BE2C (cell line): ENCODE data around the gene DHCR7.

ENCODE experiments used
- DNase-seq: peaks from one replicate; pipeline ENCODE4 v3.0.0-alpha.2; 2020
- H3K27me3 ChIP-seq: fragments of 250-450 bp; sonication (Bioruptor Pico); 2 replicates; pipeline ENCODE4 v1.5.1; 2020; ENCODE audit warnings: mild to moderate bottlenecking
- H3K36me3 ChIP-seq: fragments of 250-450 bp; sonication (Bioruptor Pico); 2 replicates; pipeline ENCODE4 v1.5.1; 2020; ENCODE audit warnings: mild to moderate bottlenecking
- H3K4me1 ChIP-seq: fragments of 250-450 bp; sonication (Bioruptor Pico); 2 replicates; pipeline ENCODE4 v1.5.1; 2020
- H3K4me3 ChIP-seq: 2 replicates; pipeline ENCODE4 v1.5.1; 2011; ENCODE audit warnings: low read depth, low read length
- H3K9me3 ChIP-seq: fragments of 250-450 bp; sonication (Bioruptor Pico); 2 replicates; pipeline ENCODE4 v1.5.1; 2020
- CTCF ChIP-seq: IDR thresholded peaks from 2 replicates; pipeline ENCODE4 v1.5.1; 2012; ENCODE audit warnings: mild to moderate bottlenecking, low read depth, low read length

The DHCR7 gene

DNA sequence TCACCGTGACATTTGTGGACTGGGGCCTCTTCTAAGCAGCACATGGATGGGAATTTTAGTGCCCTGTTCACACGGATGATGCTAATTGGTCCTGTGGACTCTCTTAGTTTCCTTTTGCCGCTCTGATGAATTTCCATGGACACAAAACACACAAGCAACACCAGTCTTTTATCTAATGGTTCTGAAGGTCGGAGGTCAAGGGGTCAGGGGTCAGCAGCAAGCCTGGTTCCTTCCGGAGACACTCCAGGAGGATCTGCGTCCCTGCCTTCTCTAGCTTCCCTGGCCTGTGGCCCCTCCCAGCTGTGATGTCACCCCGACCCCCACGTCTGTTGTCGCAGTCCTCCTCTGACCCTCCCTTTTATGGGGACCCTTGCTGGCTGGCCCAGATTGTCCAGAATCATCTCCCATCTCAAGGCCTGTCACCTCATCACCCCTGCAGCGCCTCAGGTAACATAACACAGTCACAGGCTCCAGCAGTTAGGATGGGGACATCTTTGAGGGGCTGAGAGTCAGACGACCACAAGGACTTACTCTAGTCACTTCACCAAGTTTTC, 11.7 kb upstream of the DHCR7 start:
- no peaks in the 10 kb centered on the region for H3K9me3 ChIP-seq
- no peak for TF ChIP-seq CTCF
- no peak overlapping the region for H3K4me3 ChIP-seq
- no peaks in the 10 kb centered on the region for H3K36me3 ChIP-seq
- no peaks in the 10 kb centered on the region for H3K27me3 ChIP-seq
- DNase-seq, result no peak
- no peaks in the 10 kb centered on the region for H3K4me1 ChIP-seq

GRCh38 chr11:71459076-71459766, 11.0 kb upstream of the DHCR7 start:
- no peaks in the 10 kb centered on the region for H3K36me3 ChIP-seq
- no peak for TF ChIP-seq CTCF
- DNase-seq, result no peak
- H3K4me3 ChIP-seq, result no peak overlapping the region
- no peaks in the 10 kb centered on the region for H3K27me3 ChIP-seq
- H3K4me1 ChIP-seq, result no peaks in the 10 kb centered on the region
- no peaks in the 10 kb centered on the region for H3K9me3 ChIP-seq

GRCh38 chr11:71458146-71459070, 10.2 kb upstream of the DHCR7 start:
- Histone ChIP-seq H3K36me3 (no peaks in the 10 kb centered on the region), H3K4me3 (no peak overlapping the region)

GRCh38 chr11:71456831-71457230, 8.6 kb upstream of the DHCR7 start:
- no peak for TF ChIP-seq CTCF
- Histone ChIP-seq H3K27me3 (no peaks in the 10 kb centered on the region), H3K36me3 (no peaks in the 10 kb centered on the region; the same call in 1 of the 2 replicates), H3K4me1 (peaks cover 2% of the 10 kb centered on the region), H3K4me3 (no peak overlapping the region), H3K9me3 (no peaks in the 10 kb centered on the region)
- no peak for DNase-seq

More at GRCh38 chr11:71458146-71459070, 10.2 kb upstream of the DHCR7 start:
- TF ChIP-seq CTCF, result no peak
- Histone ChIP-seq H3K4me1 (no peaks in the 10 kb centered on the region), H3K27me3 (no peaks in the 10 kb centered on the region), H3K9me3 (no peaks in the 10 kb centered on the region)
- DNase-seq, result no peak

DNA sequence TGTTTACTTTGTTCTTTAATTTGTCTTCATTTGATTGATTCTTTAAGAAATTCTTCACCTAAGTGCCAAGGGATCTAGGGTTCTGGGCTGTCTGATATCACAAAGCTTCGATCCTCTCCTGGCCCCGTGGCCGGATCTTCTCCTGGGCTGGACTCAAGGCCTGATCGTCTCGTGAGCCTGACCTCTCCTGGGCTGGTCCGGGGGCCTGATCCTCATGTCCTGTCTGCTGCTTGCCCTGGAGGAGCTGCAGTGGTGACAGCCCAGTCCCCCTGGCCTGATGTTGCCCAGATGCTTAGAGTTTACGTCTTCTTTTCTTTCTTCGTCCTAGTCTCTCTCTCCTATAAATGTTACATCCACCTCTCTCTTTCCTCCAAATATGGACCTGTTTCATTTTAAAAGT, 8.1 kb upstream of the DHCR7 start:
- no peak for TF ChIP-seq CTCF
- Histone ChIP-seq H3K9me3 (no peaks in the 10 kb centered on the region), H3K36me3 (no peaks in the 10 kb centered on the region; the same call in 1 of the 2 replicates)

More for the DNA sequence above, 8.1 kb upstream of the DHCR7 start:
- DNase-seq, result no peak
- peaks cover 2% of the 10 kb centered on the region for H3K4me1 ChIP-seq
- H3K4me3 ChIP-seq, result no peak overlapping the region
- H3K27me3 ChIP-seq, result no peaks in the 10 kb centered on the region
